NCI-H748 treated with DMSO at 0.1 percent for 48 hours (cell line): Measurements from ENCODE around the gene CALM1.

Experiments used
- DNase-seq: peaks from one replicate; lab custom pipeline; 2025; lab: John Stamatoyannopoulos, UW

CALM1 gene

GRCh38 chr14:90409209-90409730, 12.4 kb downstream of the CALM1 start:
- no peak for DNase-seq

GRCh38 chr14:90412058-90412457, 15.2 kb downstream of the CALM1 start:
- no peak for DNase-seq

GRCh38 chr14:90416720-90417119, 19.9 kb downstream of the CALM1 start:
- no peak for DNase-seq

GRCh38 chr14:90418053-90418452, 21.2 kb downstream of the CALM1 start:
- DNase-seq: no peak

- no peak for DNase-seq
Observed at GRCh38 chr14:90419200-90419599, 22.4 kb downstream of the CALM1 start.

GRCh38 chr14:90421001-90421631, 24.3 kb downstream of the CALM1 start:
- no peak for DNase-seq

- no peak for DNase-seq
Observed at GRCh38 chr14:90421632-90422020, 24.8 kb downstream of the CALM1 start.

GRCh38 chr14:90423166-90423565, 26.3 kb downstream of the CALM1 start:
- no peak for DNase-seq

- DNase-seq: no peak
Observed at GRCh38 chr14:90424075-90424474, 27.2 kb downstream of the CALM1 start.

- no peak for DNase-seq
Observed at GRCh38 chr14:90424686-90425372, 28.0 kb downstream of the CALM1 start.

- no peak for DNase-seq
Observed at GRCh38 chr14:90425373-90425879, 28.6 kb downstream of the CALM1 start.

GRCh38 chr14:90426031-90426540, 29.3 kb downstream of the CALM1 start:
- no peak for DNase-seq

- DNase-seq: no peak
Observed at GRCh38 chr14:90426663-90427062, 29.8 kb downstream of the CALM1 start.

- DNase-seq: no peak
Observed at GRCh38 chr14:90427848-90428426, 31.1 kb downstream of the CALM1 start.

GRCh38 chr14:90428676-90429075, 31.8 kb downstream of the CALM1 start:
- no peak for DNase-seq

GRCh38 chr14:90429236-90429635, 32.4 kb downstream of the CALM1 start:
- DNase-seq: no peak

- no peak for DNase-seq
Observed at GRCh38 chr14:90429754-90430153, 32.9 kb downstream of the CALM1 start.

- DNase-seq: no peak
Observed at GRCh38 chr14:90434370-90435020, 37.7 kb downstream of the CALM1 start.

- no peak for DNase-seq
Observed at GRCh38 chr14:90438841-90439240, 42.0 kb downstream of the CALM1 start.

- DNase-seq: no peak
Observed at GRCh38 chr14:90440021-90440451, 43.2 kb downstream of the CALM1 start.

GRCh38 chr14:90440592-90440991, 43.8 kb downstream of the CALM1 start:
- DNase-seq: no peak

- no peak for DNase-seq
Observed at GRCh38 chr14:90442388-90442787, 45.6 kb downstream of the CALM1 start.
